GM12875 (cell line): ENCODE results near the gene SSBP3.

Experiments used
- H3K4me3 ChIP-seq: one replicate; pipeline ENCODE4 v1.5.1; 2011; ENCODE audit warnings: low read depth, low read length, control low read depth
- TF ChIP-seq, protein P1 (sequence below): IDR thresholded peaks from 2 replicates; pipeline ENCODE4 v1.5.1; 2011; ENCODE audit warnings: low read depth, mild to moderate bottlenecking, control low read depth, inconsistent platforms, low read length, moderate library complexity, borderline replicate concordance; ENCODE audit not compliant: insufficient read depth

Gene SSBP3

DNA sequence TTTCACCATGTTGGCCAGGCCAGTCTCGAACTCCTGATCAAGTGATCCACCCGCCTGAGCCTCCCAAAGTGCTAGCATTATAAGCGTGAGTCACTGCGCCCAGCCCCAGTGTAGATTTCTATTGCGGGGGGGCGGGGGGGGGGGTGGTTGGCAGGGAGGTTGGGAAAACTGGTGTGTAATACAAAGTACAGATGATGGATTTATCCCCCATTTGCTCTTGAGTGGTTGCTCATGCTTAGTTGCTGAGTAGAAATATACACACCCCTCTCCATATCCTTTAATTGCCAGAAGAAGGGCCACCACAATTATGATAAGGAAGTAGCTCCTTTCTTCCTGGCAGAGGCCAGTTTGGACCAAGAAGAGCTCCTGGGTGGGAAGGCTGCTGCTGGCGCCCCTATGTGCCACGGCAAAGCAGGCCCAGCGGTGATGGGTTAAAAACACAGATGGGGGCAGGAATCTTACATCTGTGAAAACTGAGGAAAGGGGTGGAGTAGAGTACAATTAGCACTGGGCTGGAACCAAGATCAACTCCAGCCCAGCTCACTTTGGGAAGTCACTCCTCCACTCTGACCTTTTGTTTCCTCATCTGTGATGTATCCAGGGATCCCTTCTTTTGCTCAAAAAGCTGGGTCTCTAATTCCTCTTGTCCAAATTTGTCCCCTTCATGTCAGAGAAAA is 151.0 kb downstream of the SSBP3 start:
- TF ChIP-seq, protein P1, sequence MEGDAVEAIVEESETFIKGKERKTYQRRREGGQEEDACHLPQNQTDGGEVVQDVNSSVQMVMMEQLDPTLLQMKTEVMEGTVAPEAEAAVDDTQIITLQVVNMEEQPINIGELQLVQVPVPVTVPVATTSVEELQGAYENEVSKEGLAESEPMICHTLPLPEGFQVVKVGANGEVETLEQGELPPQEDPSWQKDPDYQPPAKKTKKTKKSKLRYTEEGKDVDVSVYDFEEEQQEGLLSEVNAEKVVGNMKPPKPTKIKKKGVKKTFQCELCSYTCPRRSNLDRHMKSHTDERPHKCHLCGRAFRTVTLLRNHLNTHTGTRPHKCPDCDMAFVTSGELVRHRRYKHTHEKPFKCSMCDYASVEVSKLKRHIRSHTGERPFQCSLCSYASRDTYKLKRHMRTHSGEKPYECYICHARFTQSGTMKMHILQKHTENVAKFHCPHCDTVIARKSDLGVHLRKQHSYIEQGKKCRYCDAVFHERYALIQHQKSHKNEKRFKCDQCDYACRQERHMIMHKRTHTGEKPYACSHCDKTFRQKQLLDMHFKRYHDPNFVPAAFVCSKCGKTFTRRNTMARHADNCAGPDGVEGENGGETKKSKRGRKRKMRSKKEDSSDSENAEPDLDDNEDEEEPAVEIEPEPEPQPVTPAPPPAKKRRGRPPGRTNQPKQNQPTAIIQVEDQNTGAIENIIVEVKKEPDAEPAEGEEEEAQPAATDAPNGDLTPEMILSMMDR, result no peak
- H3K4me3 ChIP-seq, result no peak overlapping the region

DNA sequence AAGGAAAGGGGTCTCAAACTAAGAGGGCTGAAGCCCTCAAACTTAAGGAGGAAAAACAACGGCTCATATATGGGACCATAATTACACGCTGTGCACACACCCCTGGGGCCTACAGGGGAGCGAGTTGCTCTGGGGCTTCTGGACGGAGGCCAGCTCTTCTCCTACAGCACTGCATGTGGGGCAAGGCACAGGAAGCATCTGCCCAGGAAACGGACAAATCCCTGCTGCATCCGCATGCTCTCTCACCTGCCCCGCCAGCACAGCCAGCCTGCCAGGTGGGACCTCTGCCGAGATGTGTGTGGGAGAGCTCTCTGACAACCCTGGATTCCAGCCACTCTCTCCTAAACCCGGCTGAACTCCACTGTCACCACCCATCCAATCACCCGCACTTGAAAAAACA is 152.1 kb downstream of the SSBP3 start:
- no peak overlapping the region for H3K4me3 ChIP-seq

DNA sequence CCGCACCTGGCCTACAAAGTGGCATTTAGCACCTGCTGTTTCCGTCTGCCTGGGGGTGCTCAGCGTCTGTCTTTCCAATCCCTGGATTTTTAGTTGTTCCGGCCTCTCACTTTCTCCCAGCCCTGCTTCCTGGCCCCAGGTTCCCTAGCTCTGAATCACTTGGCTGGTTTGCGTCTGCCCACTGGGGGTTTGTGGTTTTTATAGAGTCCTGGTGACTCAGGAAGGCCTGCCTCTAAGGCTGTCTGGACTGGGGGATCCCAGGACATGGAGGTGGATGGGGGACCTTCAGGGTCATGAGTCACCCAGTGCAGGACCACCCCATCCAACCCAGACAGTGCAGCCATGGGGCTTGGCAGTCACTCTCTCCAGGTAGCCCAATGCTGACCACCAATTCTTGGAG is 152.7 kb downstream of the SSBP3 start:
- no peak overlapping the region for H3K4me3 ChIP-seq

More for the DNA sequence above, 152.1 kb downstream of the SSBP3 start:
- TF ChIP-seq, protein P1, result no peak

DNA sequence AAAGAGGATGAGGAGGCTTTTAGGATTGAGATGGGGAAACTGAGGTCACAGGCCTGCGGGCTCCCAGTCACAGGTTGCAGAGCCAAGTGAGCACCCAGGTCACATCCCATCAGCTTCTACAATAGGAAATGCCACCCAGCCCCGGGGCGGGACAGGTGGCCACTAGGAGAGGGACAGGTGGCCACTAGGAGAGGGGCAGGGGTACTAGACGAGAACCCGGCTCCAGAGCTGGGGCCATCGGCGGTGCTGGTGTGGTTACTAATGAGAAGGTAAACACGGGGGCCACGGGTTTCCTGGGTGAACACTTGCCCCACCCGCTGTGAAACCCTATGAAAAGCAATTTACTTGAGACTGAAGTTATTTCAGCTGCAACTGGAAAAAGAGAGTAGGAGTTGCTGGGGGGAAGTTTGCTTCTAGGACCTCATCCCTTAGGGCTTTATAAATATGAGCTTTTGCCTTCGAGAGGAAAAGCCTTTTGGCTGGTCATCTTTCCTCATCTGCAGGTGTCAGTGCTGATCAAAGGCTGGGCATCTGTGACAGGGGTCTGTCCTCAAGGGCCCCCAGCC is 153.7 kb downstream of the SSBP3 start:
- TF ChIP-seq, protein P1, result no peak
- no peak overlapping the region for H3K4me3 ChIP-seq

More for the DNA sequence above, 152.7 kb downstream of the SSBP3 start:
- TF ChIP-seq, protein P1, result no peak

DNA sequence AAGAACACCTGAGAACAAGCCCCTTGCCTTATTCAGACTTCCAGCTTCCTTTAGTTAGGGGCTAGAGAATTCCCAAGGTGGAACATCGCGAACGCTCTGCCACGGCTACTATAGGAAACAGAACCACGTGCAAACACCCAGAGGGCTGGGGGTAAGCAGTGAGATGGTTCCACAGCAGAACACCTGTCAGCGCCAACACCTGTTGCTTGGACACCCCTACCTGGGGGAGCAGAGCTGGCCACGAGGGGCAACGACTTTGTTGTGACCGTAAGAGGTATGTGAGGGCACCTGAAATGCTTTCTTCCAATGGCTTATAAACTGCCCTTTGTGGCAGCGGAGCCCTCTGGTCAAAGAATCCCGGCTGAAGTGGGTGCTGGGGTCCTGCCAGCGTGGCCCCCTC is 155.5 kb downstream of the SSBP3 start:
- no peak overlapping the region for H3K4me3 ChIP-seq
- TF ChIP-seq, protein P1, result no peak

DNA sequence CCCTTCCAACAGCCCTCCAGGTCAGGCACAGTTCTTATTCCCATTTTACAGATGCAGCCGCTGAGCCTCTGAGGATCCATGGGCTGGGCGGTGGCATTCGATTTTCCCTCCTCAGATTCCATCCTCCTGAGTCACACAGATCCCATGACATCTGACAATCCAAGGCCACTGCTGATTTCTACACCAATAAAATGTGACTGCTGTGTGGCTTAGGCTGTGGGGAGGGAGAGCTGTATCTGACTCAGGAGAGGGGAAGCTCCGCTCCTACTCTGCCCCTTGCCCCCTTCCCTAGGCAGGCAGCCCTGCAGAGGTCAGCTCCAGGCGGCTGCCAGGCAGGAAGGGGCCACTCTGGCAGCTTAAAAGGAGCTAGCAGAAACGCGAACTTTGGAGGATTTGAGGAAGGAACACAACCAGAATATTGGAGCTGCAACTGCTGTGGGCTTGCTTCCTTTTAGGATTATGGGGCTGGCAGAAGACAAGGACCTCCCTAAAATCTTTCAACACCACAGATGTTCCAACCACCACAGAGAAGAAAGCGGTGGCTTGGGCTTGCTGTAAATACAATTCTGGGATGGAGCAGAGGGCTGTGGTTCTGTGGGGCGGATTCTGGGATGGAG is 156.3 kb downstream of the SSBP3 start:
- TF ChIP-seq, protein P1, result no peak

DNA sequence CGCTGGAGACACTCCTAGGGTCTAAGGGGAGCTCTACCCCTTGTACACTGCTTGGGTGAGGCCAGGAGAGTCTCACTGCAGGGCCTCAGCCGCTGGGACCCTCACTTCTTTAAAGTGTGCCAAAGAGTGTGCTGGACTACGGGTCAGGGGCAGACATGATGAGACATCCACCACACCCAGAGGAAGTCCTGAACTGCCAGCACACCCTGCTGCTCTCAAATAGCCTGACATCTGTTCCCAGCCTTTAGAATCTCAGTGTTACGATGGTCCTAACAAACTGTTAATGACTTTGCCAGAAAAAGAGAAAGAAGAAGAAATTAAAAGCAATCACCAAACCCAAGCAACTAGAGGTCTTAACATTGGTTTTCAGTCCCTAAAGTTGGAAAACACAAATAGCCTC is 157.2 kb downstream of the SSBP3 start:
- TF ChIP-seq, protein P1, result no peak
- no peak overlapping the region for H3K4me3 ChIP-seq

More for the DNA sequence above, 156.3 kb downstream of the SSBP3 start:
- no peak overlapping the region for H3K4me3 ChIP-seq
